Left colon (tissue), 2 donors: ENCODE results near the gene MED15. TPM values are rescaled to one million over a fixed set of nuclear protein-coding genes. Genes with fewer than 3 reads are reported as not detected.
"Not testable (repeated sequence)": the region's sequence is repeated elsewhere in the genome, so short reads cannot be mapped to it uniquely, and the experiment has no call there.

Experiments
- ATAC-seq: fragments of 200-7000 bp; cut with Tn5 transposase; one replicate; pipeline ENCODE4 v1.9.1; 2020; ENCODE audit warnings: mild to moderate bottlenecking, moderate library complexity
- DNase-seq, 2 donors: peaks; one replicate each; pipeline ENCODE4 v3.0.0-alpha.2; 2020
- intact Hi-C, 2 donors: fragments of 100-400 bp; cut with DNase I in 1 of 2; cut with micrococcal nuclease in 1 of 2; formaldehyde crosslinking; loops; one replicate each; pipeline versions ENCODE4 v1.11.2 to v1.14.0; 2022; cut with DNase I, micrococcal nuclease
- total RNA-seq, 2 donors: library from RNA; stranded (reverse); fragmentation: NEBNext Ultra II Directional; extraction: Animal tissue kit (Norgen Biotek cat#: 25700); gene quantifications; one replicate each; pipeline ENCODE4 v1.2.1, GENCODE V29; 2021
- donor health status: DM: no; HTN: no; CAD: no.
- donor health status: DM: yes; HTN: yes; CAD: no.

MED15 gene
- total RNA-seq, 2 donors from 2014 or later: 85.3 to 91.2 TPM

DNA sequence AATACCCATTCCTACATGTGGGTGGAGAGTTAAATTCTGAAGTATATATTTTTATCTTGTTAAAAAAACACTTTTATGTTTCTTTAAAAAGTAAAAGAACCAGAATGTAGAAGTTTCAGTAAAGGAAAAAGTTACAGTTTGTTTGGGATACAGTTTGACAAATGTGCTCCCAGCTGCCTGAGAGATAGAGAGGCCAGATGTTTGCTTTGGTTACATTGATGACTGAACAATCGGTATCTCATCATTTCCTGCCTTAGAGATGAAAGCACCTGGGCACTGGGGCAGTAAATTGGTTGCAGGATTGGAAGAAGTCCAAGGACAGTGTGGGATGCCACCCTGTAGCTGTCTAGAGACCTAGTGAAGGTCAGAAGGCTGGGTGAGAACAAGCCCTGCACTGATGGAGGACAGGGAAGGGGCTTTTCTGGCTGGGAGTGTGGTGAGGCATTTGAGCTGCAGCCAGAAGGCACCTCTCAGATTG, 16.6 kb downstream of the MED15 start:
- peak; percentile 58 for ATAC-seq
- DNase-seq: no peak
- intact Hi-C loops: no loop called here

DNA sequence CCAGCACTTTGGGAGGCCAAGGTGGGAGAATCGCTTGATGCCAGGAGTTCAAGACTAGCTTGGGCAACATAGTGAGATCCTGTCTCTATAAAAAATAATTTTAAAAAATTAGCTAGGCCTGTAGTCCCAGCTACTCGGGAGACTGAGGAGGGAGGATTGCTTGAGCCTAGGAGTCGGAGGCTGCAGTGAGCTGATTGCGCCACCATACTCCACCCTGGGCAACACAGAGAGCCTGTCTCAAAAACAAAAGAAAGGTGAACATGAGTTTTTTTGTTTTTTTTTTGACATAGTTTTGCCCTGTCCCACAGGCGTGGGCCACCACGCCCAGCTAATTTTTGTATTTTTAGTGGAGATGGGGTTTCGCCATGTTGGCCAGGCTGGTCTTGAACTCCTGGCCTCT, 17.6 kb downstream of the MED15 start:
- DNase-seq: no peak
- no peak for ATAC-seq
- intact Hi-C loops: no loop called here

GRCh38 chr22:20526305-20526627, 18.9 kb downstream of the MED15 start:
- ATAC-seq: no peak
- intact Hi-C loops: no loop called here
- no peak for DNase-seq

DNA sequence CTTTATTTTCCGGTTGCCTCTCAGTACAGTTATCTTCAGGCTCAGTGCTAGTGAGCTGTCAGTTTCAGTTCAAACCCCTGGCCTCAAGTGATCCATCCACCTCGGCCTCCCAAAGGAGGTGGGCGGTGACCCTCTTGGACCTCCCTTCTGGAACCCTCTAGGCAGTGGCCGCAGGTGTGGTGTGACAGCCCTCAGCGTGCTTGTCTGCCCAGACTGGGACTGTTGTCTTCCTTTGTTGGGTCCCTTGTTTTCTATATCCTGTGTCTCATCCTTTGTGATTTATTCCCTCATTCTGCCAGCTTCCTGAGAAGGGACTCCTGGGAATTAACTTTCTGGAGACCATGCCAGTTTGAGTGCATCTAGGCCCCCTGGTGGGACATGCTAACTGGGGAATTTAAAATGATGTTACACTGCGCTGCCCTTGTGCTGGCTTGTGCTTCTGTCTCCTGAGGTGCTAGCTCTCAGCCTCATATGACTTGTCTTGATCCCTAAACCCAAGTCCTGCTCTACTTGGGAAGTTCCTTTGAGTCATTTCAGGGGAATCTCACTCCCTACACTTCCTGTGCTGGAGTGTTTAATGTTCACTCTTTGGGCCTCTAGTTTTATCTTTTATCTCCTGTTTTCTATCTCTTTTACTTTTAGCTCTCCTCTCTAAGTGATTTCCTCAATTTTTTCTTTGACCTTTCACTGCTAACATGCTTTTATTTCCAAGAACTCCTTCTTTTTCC, 19.4 kb downstream of the MED15 start:
- ATAC-seq: no peak
- intact Hi-C loops: no loop called here
- DNase-seq: no peak

GRCh38 chr22:20528405-20528978, 21.1 kb downstream of the MED15 start:
- no peak for ATAC-seq
- intact Hi-C loops: no loop called here
- DNase-seq: no peak

DNA sequence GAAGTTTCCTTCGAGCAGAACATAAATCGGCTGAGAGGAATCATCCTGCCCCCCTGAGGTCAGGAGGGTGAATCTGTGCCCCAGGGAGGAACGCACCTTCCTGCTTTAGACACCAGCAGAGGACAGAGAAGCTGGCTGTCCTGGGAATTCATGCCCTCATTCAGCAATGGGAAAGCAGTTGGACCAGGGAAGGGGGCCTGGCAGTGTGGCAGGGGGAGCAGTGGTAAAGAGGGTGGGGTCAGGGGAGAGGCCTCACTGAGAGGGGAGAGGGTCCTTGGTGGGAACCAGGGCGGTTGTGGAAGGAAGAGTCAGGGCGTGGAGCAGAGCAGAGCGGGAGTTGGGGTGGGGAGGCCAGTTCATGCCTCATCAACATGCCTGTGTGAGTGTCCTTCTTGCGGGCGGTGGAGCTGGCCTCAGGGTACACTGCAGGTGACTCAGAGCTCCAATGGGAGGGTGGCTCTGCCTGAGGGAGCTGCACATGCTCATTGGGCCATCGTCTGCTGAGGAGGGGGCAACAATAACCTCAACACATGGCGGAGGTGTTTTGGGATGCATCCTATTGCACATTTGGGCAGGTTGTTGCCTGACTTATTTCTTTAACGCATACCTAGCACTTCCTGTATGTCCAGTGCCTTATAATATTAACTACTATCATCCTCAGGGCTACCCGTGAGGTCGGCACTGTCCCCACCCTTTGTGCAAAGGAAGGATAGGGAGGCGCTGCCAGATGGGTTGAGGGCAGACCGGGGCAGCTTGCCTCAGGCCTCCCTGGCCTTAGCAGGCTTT, 23.2 kb downstream of the MED15 start:
- intact Hi-C loops: no loop called here
- ATAC-seq (peak; percentile 71), DNase-seq (peak; percentile 39 to 60)

DNA sequence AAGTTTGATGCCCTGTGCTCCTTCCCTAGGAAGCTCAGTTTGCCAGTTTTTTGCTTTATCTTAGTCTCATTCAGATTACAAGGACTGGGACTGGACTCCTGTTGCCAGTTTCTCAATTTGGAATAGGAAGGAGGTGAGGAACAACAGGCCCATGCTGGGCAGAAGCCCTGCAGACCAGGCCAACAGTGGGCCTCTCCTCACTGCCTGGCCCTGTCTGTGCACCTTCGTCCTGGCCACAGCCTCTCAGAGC, 23.7 kb downstream of the MED15 start:
- intact Hi-C loops: no loop called here

DNA sequence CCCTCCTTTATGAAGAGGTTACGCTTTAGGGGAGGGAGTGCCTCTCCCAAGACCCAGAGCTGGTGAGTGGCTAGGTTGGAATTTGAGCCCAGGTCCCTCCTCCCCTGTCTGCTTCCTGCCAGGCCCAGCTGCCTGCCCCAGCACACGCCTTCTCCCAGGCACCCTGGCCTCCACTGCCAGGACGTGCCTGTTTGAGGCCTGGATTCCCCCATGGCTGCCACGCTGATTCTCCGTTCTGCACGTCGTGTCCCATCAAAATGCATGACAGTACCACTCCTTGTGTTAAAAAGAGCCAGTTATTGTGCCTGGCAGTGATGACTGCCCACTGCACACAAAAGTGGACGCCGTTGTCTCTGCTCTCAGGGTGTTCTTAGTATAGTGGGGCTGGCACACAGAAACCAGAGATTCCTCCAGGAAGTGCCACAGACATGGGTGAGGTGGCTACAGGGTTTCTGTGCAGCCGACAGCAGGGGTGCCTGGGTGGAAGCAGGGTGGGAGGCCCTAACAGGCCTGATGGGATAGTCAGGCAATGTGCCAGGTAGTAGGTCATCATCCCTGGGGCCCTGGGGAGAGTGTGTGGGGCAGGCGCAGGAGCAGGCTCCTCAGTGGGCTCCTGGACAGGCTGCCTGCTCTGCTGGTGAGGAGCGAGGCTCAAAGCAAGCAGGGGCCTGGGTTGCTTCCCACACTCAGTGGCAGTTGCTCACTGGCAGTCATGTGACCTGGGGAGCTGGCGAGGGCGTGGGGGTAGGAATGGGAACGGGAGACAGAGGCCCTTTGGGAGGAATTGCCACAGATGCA, 24.2 kb downstream of the MED15 start:
- DNase-seq (peak; percentile 58 to 78), ATAC-seq (peak; percentile 93)
- intact Hi-C loops: no loop called here

More for the DNA sequence above, 23.7 kb downstream of the MED15 start:
- DNase-seq (no peak), ATAC-seq (no peak)

DNA sequence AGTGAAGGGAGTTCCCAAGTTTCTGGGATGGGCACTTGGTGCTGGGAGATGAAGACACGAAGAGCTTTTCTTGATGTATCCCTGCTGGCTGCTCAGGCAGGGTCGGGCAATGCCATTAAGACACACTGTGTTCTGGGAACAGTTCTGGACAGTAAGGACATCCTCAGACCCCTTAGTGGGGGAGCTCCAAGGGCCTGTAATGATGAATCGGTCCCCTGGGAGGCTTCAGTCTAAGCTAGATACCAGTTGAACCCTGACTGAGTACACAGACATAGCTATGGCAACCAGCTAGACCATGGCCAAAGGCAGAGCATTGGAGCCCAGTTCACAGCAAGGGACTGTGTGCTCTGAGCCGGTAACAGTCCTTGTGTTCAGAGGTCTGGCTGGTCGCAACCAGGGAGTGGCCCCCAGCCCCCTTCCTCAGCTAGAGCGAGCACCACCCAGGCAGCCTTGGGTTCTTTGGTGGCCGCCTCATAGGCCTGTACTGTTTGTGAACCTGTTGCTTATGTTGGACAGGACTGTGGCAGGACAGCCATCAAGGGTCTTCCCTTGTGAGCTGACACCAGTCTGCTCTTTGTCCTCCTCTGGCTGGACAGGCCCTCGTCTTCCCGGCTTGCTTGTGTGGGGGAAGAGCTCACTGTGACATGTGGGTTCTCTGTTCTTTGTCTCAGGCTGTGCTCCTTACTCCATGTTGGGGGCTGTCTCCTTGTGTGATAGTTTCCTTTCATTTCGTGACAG, 25.0 kb downstream of the MED15 start:
- intact Hi-C loops: no loop called here
- ATAC-seq (no peak), DNase-seq (no peak)

DNA sequence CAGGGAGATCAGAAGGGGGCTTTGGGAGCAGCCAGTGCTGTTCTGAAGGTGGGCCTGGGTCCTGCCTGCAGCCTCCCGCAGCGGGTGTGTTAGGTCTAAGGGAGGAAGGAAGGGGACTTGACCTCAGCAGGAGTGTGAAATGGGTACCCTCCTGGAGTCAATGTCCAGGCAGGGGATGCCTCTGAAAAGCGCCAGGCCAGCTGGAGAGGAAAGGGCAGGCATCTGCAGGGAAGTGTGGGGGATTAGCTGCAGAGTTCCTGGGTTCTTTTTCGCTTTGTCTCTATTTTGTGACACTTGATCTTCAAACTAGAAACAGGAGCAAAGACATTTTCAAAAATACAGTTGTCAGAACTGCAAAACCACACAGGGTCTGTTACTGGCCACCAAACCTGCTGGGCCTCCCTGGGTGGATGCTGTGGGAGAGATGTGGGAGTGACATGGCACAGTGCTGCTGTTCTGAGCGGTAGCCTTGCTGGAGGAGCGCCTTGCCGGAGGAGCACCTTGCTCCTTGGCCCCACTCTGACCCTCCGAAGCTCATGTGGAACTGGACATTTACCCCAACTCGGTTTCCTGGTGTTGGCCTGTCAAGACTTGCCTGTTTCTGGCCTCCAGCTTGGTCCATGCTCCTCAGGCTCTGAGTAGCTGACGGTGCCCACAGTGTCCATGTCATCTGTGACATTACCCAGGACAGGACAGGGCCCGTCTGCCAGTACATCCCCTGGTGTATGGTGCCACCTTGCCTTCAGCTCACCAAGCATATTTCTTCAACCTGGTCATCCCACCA, 25.9 kb downstream of the MED15 start:
- ATAC-seq (no peak), DNase-seq (no peak)

DNA sequence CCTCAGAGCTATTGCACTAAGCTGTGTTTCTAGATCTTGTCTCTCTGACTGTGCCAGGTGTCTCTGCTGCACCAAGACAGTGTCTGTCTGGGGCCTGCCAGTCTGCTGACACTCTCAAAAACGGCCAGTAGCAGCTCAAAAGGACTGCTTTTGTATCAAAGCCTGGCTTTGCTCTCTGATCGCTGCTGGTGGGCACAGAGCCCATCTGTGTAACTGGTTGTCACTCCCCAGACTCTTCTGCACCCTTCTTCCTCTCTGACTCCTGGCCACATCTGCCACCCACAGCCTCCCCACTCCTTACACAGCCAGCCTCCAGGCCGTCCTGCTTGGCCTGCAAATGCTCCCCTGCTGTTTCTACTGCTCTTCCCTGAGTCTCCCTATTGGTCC, 26.5 kb downstream of the MED15 start:
- DNase-seq (no peak), ATAC-seq (no peak)
- intact Hi-C loops: no loop called here

More for the DNA sequence above, 25.9 kb downstream of the MED15 start:
- intact Hi-C loops: no loop called here

DNA sequence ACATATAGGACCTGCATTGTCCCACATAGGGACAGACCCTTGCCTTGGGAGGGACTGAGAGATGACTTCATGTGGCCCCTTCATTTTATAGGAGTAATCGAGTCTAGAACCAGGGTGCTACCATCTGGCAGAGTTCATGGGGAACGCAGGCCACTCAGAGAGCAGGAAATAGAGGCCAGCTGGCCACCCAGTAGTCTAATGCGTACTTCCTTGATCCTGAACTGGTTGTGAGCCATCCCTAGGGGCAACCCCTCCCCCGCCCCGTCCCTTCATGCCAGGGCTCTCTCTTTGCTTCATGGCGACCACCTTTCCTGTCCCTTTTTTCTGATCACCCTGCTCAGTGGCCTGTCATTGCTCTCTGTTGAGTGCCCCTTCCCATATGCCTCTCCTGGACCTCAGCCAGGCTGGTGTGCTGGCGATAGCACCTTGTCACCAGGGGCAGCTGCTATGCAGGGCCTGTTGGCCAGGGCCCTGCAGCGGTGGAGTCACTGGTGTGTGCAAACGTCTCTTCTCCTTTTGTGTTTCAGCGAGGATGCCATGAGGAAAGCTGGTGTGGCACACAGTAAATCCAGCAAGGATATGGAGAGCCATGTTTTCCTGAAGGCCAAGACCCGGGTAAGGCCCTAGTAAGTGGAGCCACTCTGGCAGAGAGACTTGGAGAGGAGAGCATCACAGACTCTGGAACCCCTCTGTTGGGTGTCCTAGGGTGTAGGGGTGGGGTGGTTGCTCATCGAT, 29.3 kb downstream of the MED15 start:
- DNase-seq (no peak), ATAC-seq (peak; percentile 33)
- intact Hi-C loops: no loop called here

DNA sequence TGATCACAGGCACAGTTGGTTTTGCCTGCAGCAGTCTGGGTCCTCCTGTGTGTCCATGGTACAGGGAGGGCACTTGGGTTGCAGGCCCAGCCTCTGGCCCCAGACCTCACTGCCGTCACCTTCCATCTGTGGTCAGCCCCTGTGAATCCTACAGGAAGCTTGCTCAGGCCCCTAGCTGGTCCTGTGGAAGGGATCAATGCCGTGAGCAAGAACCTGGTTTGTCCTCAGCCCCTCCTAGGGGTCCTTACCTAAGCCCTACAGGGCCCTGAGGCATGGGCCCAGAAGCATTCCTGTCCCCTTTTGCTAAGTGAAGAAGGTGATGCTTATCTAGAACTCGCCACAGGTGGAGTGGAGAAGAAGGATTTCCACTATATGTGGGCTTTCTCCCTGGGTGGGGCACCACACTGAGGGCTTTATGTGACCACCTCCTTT, 29.9 kb downstream of the MED15 start:
- no peak for DNase-seq
- ATAC-seq: no peak
- intact Hi-C loops: no loop called here

DNA sequence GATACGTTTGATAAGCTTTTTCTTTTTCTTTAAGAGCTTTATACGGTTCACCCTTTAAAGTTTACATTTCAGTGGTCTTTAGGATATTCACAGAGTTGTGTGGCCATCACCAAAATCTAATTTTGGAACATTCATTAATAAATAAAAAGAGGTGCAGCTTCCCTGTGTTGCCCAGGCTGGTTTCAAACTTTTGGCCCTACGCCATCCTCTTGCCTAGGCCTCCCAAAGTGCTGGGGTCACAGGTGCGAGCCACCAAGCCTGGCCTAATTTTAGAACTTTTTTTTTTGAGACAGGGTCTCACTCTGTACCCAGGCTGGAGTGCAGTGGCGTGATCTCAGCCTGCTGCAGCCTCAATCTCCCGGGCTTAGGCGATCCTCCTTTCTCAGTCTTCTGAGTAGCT, 30.6 kb downstream of the MED15 start:
- ATAC-seq: no peak
- no peak for DNase-seq
- intact Hi-C loops: no loop called here

GRCh38 chr22:20538875-20539274, 31.5 kb downstream of the MED15 start:
- ATAC-seq, intact Hi-C loops, DNase-seq: not testable (repeated sequence)

GRCh38 chr22:20542055-20542454, 34.6 kb downstream of the MED15 start:
- DNase-seq (no peak), ATAC-seq (no peak)
- intact Hi-C loops: no loop called here

- intact Hi-C loops: no loop called here
- DNase-seq (no peak), ATAC-seq (no peak)
These were observed 35.3 kb downstream of the MED15 start for GRCh38 chr22:20542736-20543135.

DNA sequence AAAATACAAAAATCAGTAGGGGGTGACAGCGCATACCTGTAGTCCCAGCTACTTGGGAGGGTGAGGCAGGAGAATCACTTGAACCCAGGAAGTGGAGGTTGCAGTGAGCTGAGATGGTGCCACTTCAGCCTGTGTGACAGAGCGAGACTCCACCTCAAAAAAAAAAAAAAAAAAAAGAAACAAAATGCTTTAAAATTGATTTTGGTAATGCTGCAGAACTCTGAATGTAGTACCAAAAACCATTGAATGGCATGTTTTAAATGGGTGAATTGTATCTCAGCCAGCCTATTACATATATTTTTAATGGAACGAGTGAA, 37.9 kb downstream of the MED15 start:
- ATAC-seq, intact Hi-C loops, DNase-seq: not testable (repeated sequence)
